ENCODE data around the gene CIITA.
A peak's percentile ranks its signal among the peaks of the same experiment; 100 is the strongest.

The CIITA gene

DNA sequence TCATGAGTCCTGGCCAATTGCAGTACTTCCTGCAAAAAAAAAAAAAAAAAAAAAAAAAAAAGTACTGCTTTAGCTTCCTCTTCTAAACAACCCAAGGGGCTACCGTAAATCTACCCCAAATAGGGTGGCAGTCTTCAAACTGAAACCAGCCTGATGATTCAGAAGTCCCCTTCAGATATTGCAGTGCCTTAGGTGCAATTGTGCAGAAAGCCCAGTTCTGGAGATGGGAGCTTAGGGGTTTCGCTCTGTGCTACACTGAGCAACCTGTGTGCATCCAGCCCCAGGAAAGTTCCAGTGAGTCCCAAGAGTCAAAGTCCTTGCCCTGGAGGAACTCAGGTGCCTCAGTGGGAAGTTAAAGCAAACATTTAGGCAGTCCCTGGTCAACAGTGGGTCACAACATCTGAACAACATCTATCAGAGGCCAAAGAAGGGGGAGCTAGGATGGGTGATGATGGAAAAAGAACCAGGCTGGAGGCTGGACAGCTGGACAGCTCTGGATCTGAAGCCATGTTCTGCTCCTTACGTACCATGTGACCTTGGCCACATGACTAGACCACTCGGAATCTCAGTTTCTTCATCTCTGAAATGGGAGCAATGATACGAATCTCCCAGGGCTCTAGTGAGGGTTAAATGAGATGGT lies 6.7 kb upstream of the CIITA start:
- ChIA-PET POLR2A (no interaction called here), CTCF (no interaction called here)
- DNase-seq (ENCODE audit: low read depth, low spot score), result no peak
- H3K4me3 ChIP-seq (ENCODE audit: low read depth, low read length), result no peak overlapping the region
- TF ChIP-seq, protein P1, sequence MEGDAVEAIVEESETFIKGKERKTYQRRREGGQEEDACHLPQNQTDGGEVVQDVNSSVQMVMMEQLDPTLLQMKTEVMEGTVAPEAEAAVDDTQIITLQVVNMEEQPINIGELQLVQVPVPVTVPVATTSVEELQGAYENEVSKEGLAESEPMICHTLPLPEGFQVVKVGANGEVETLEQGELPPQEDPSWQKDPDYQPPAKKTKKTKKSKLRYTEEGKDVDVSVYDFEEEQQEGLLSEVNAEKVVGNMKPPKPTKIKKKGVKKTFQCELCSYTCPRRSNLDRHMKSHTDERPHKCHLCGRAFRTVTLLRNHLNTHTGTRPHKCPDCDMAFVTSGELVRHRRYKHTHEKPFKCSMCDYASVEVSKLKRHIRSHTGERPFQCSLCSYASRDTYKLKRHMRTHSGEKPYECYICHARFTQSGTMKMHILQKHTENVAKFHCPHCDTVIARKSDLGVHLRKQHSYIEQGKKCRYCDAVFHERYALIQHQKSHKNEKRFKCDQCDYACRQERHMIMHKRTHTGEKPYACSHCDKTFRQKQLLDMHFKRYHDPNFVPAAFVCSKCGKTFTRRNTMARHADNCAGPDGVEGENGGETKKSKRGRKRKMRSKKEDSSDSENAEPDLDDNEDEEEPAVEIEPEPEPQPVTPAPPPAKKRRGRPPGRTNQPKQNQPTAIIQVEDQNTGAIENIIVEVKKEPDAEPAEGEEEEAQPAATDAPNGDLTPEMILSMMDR (IDR thresholded peaks at IDR 0.05; ENCODE audit: insufficient read depth, low read length, missing control alignments), result no peak

DNA sequence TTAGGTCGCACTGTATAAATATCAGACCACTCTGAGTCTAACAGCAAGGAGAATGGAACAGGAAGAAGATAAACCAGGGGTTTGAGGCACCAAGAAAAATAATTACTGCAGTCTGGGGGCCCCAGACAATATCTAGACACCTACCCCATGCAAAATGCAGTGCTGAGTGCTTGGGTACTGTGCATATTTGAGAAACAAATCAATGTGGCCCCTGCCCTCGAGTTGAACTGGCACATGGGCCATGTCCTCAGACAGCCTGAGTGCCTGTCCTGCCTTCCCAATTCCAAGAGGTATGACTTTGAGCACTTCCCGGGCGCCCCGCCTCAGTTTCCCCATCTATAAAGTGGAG lies 6.2 kb upstream of the CIITA start:
- no peak for DNase-seq (ENCODE audit: low read depth, low spot score)
- TF ChIP-seq, protein P1 (IDR thresholded peaks at IDR 0.05; ENCODE audit: insufficient read depth, low read length, missing control alignments), result no peak
- ChIA-PET CTCF (interaction anchor here (1.2 kb wide), 1 partner anchor 52 kb away, joined by 3 read pairs; no protein-coding TSS in a partner anchor), POLR2A (no interaction called here)
- H3K4me3 ChIP-seq (ENCODE audit: low read depth, low read length), result no peak overlapping the region

DNA sequence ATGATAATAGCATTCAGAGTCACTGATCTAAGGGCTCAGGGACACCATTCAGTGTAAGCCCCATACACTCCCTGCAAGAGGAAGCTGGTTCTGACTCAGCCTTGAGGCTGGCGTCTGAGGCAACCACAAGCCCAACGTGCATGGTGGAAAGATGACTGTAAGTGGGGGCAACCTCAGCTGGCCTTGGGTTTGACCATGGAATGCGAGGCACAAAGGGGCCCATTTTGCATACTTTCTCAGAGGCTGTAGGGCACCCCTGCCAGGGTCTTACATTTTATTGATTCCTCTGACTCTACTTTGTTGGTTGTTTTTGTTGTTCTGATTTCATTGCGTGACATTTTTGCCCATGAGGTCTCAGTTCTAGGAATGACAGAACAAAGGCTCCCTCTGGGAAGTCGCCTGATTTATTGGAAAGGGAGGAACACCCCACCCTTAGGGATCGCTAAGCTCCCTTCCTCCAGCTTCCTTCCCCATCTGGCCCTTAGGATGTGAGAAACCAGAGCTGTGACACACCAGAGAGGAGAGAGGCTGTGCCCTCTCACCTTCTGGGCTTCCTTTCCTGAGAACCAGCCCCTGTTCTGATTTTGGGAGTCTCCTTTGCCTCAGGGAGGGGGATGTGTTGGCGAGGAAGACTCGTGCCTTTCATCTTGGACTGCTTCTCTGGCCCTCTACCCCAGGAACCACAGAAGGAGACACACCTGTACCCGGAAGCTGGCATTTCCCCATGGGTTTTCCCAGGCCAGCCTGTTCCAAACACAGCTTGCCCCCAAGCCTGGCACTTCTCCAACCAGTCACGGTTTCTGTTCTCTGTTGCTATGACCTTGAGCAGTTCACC lies 5.6 kb upstream of the CIITA start:
- ChIA-PET POLR2A (interaction anchor here (0.6 kb wide), 1 partner anchor 1130 kb away, joined by 3 read pairs; no protein-coding TSS in a partner anchor), CTCF (interaction anchor here (1.2 to 1.5 kb wide), 2 partner anchors 47 to 51 kb away, joined by 3 to 5 read pairs; no protein-coding TSS in a partner anchor)
- no peak overlapping the region for H3K4me3 ChIP-seq (ENCODE audit: low read depth, low read length)
- TF ChIP-seq, protein P1 (IDR thresholded peaks at IDR 0.05; ENCODE audit: insufficient read depth, low read length, missing control alignments), result no peak
- DNase-seq (ENCODE audit: low read depth, low spot score), result peak; percentile 62

DNA sequence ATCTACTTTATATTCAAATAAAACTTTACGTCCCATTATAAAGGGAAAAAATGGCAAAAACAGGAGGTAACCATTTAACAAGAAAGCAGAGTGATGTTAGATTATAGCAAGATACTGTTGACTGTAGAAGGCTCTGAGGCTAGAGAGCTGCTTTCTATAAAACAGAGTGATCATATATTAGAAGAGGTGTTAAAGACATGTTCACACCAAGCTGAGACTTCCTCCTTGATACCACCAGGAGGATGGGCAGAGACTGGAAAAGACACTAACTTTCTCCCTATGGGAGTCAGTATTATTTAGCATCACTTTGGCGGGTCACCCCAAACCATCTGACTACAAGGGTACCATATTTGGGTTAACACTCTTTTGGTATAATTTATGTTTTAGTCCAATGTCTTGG lies 687 bp upstream of the CIITA start:
- H3K4me3 ChIP-seq (ENCODE audit: low read depth, low read length), result no peak overlapping the region
- TF ChIP-seq, protein P1 (IDR thresholded peaks at IDR 0.05; ENCODE audit: insufficient read depth, low read length, missing control alignments), result no peak
- ChIA-PET POLR2A (no interaction called here), CTCF (interaction anchor here (0.8 kb wide), 1 partner anchor 43 kb away, joined by 3 read pairs; no protein-coding TSS in a partner anchor)
- DNase-seq (ENCODE audit: low read depth, low spot score), result no peak

DNA sequence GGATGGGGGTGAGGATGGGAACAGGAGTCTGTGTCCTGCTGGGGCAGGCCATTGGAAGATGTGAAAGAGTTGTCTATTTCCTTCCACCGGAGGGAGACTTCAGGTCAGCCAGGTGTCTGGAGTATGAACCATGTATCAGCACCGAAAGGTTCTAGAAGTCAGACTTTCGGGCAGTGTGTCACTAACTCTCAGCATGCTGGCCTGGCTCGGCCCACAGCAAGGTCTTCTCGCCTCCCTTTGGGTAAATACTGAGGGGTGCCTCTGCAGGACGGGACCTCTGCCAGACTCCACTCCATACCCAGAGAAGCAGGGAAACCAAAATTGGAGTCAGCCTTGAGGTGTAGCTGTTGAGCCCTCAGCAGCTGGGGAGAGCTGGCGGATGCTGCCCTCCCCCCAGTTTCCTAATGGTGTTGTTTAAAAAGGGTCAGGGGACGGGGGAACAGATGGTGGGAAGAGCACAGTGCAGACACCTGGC lies 507 bp downstream of the CIITA start:
- CTCF ChIA-PET, result no interaction called here
- H3K4me3 ChIP-seq (ENCODE audit: low read depth, low read length), result no peak overlapping the region
- TF ChIP-seq, protein P1 (IDR thresholded peaks at IDR 0.05; ENCODE audit: insufficient read depth, low read length, missing control alignments), result no peak
- no peak for DNase-seq (ENCODE audit: low read depth, low spot score)
- POLR2A ChIA-PET, result interaction anchor here (0.6 kb wide), 1 partner anchor 115 kb away, joined by 4 read pairs; no protein-coding TSS in a partner anchor

DNA sequence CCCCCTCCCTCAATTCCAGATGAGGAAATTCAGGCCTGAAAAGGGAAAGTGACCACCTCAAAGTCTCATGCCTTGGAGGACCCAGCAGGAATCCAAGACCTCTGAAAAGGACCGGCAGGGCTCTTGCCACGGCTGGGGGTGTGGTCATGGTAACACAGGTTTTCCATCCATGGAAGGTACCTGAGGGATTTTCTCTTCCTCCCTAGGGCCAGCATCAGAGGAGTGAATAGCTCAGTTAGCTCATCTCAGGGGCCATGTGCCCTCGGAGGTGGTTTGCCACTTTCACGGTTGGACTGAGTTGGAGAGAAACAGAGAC lies 1.3 kb downstream of the CIITA start:
- ChIA-PET CTCF (interaction anchor here (0.6 kb wide), 1 partner anchor 41 kb away, joined by 4 read pairs; no protein-coding TSS in a partner anchor), POLR2A (no interaction called here)
- DNase-seq (ENCODE audit: low read depth, low spot score), result no peak

More for the DNA sequence above, 1.3 kb downstream of the CIITA start:
- TF ChIP-seq, protein P1 (IDR thresholded peaks at IDR 0.05; ENCODE audit: insufficient read depth, low read length, missing control alignments), result no peak
- peak overlapping the region; percentile 56 for H3K4me3 ChIP-seq (ENCODE audit: low read depth, low read length)
